Activated T-cell treated with anti-CD3 and anti-CD28 coated beads, Interleukin-2, amount 50 U/mL, for 24 hours (primary cell): ENCODE results near the gene SP5.
"Not testable (repeated sequence)": the region's sequence is repeated elsewhere in the genome, so short reads cannot be mapped to it uniquely, and the experiment has no call there.

Source experiments
- DNase-seq: peaks from one replicate; pipeline ENCODE4 v3.0.0-alpha.2; 2020
- H3K27ac Mint-ChIP-seq: 2 replicates; pipeline ENCODE4 v1.8.0; 2020; ENCODE audit warnings: mild to moderate bottlenecking, mixed read lengths
- H3K27me3 Mint-ChIP-seq: 2 replicates; pipeline ENCODE4 v1.8.0; 2020; ENCODE audit warnings: mixed read lengths
- H3K36me3 Mint-ChIP-seq: 2 replicates; pipeline ENCODE4 v1.8.0; 2020; ENCODE audit warnings: low read depth, mixed read lengths
- H3K4me1 Mint-ChIP-seq: 2 replicates; pipeline ENCODE4 v1.8.0; 2020; ENCODE audit warnings: low read depth, mixed read lengths
- H3K4me3 Mint-ChIP-seq: 2 replicates; pipeline ENCODE4 v1.8.0; 2020; ENCODE audit warnings: mild to moderate bottlenecking, moderate library complexity, mixed read lengths
- H3K9me3 Mint-ChIP-seq: 2 replicates; pipeline ENCODE4 v1.8.0; 2020; ENCODE audit warnings: mixed read lengths

The SP5 gene

GRCh38 chr2:170739507-170740046 is 24.4 kb downstream of the SP5 start:
- Mint-ChIP-seq H3K27ac (no peak overlapping the region), H3K27me3 (peaks cover 27% of the 10 kb centered on the region), H3K4me1 (no peaks in the 10 kb centered on the region), H3K4me3 (no peak overlapping the region), H3K9me3 (no peaks in the 10 kb centered on the region), H3K36me3 (no peaks in the 10 kb centered on the region)
- no peak for DNase-seq

- no peaks in the 10 kb centered on the region for H3K4me1 Mint-ChIP-seq
- H3K27me3 Mint-ChIP-seq, result peaks cover 34% of the 10 kb centered on the region
- no peak overlapping the region for H3K27ac Mint-ChIP-seq
- no peak for DNase-seq
- no peak overlapping the region for H3K4me3 Mint-ChIP-seq
- H3K36me3 Mint-ChIP-seq, result no peaks in the 10 kb centered on the region
- H3K9me3 Mint-ChIP-seq, result no peaks in the 10 kb centered on the region
Observed at GRCh38 chr2:170740660-170741059, 25.5 kb downstream of the SP5 start.

- H3K27me3 Mint-ChIP-seq, result peaks cover 34% of the 10 kb centered on the region
- no peak for DNase-seq
- no peaks in the 10 kb centered on the region for H3K4me1 Mint-ChIP-seq
- no peak overlapping the region for H3K27ac Mint-ChIP-seq
- H3K36me3 Mint-ChIP-seq, result no peaks in the 10 kb centered on the region
- H3K9me3 Mint-ChIP-seq, result no peaks in the 10 kb centered on the region
- no peak overlapping the region for H3K4me3 Mint-ChIP-seq
Observed at GRCh38 chr2:170742000-170742399, 26.9 kb downstream of the SP5 start.

GRCh38 chr2:170742896-170743529 is 27.9 kb downstream of the SP5 start:
- no peak for DNase-seq
- peaks cover 41% of the 10 kb centered on the region for H3K27me3 Mint-ChIP-seq
- H3K27ac Mint-ChIP-seq, result no peak overlapping the region
- H3K4me3 Mint-ChIP-seq, result no peak overlapping the region
- H3K4me1 Mint-ChIP-seq, result no peaks in the 10 kb centered on the region
- no peaks in the 10 kb centered on the region for H3K9me3 Mint-ChIP-seq
- no peaks in the 10 kb centered on the region for H3K36me3 Mint-ChIP-seq

DNA sequence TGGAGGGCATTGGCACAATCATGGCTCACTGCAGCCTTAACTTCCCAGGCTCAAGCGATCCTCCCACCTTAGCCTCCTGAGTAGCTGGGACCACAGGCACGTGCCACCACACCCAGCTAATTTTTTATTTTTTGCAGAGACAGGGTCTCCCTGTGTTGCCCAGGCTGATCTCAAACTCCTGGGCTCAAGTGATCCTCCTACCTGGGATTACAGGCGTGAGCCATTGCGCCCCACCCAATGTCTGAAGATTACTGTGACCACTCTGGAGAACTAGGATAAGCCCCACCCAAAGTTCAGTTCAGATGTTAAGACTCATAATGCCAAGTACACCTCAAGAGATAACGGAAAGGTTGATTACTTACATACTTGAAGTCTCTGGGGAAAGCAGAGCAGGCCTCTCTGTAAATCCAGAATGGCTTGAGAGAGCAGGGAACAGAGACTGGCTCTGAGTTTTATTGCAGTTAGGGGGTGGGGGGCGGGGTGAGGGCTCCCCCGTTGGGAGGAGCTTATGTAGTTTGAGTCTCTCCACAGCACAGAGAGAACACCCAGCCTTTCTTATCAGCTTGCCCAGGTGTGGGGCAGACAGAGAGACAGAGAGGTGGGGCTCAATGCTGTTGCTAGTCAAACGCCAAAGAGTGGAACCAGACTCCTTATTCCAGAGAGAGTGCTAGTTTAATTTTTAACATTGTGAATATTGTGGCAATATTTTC is 28.5 kb downstream of the SP5 start:
- Mint-ChIP-seq H3K27me3 (peaks cover 40% of the 10 kb centered on the region), H3K4me3 (no peak overlapping the region), H3K36me3 (no peaks in the 10 kb centered on the region), H3K27ac (no peak overlapping the region), H3K4me1 (no peaks in the 10 kb centered on the region), H3K9me3 (no peaks in the 10 kb centered on the region)
- no peak for DNase-seq

- no peak overlapping the region for H3K27ac Mint-ChIP-seq
- peaks cover 37% of the 10 kb centered on the region for H3K27me3 Mint-ChIP-seq
- H3K9me3 Mint-ChIP-seq, result no peaks in the 10 kb centered on the region
- H3K36me3 Mint-ChIP-seq, result no peaks in the 10 kb centered on the region
- DNase-seq, result no peak
- no peak overlapping the region for H3K4me3 Mint-ChIP-seq
- H3K4me1 Mint-ChIP-seq, result no peaks in the 10 kb centered on the region
Observed at GRCh38 chr2:170744248-170745002, 29.3 kb downstream of the SP5 start.

DNA sequence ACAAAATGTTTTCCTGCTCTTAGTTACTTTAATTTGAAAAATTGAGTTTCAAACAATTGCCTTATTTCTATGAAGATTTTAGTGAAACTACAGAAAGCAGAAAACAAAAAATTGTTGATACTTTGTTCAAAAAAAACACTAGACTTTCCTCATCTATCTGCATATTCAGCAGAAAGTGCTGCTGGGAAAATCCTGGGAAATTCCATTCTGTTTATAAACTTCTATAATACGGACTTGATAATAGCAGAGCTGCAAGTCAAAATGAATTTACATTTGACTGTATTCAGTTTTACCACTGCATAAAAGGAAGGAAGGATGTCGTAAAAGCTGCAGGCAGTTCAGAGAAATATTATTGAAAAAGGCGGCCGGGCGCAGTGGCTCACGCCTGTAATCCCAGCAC is 30.2 kb downstream of the SP5 start:
- Mint-ChIP-seq H3K4me1 (no peaks in the 10 kb centered on the region), H3K27me3 (peaks cover 38% of the 10 kb centered on the region), H3K36me3 (no peaks in the 10 kb centered on the region), H3K9me3 (no peaks in the 10 kb centered on the region), H3K4me3 (no peak overlapping the region), H3K27ac (no peak overlapping the region)
- DNase-seq, result no peak

DNA sequence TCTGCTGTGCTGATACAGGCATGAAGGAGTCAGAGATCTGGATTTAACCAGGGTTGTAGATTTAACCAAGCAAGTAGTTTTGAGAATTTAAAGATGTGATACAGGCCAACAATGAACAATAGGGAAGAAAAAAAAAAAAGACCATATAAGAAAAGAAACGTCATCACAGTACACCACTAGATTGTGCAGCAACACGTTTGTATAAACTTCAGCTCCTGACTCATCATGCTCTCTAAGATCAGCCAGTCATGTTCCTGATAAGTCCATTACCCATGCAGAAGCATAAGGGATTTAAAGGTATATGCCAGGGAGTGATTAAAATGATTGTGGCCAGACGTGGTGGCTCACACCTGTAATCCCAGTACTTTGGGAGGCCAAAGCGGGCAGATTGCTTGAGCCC is 32.8 kb downstream of the SP5 start:
- no peaks in the 10 kb centered on the region for H3K36me3 Mint-ChIP-seq
- DNase-seq, result no peak
- H3K9me3 Mint-ChIP-seq, result no peaks in the 10 kb centered on the region

GRCh38 chr2:170751555-170751954 is 36.4 kb downstream of the SP5 start:
- H3K36me3 Mint-ChIP-seq, DNase-seq, H3K4me1 Mint-ChIP-seq, H3K9me3 Mint-ChIP-seq, H3K4me3 Mint-ChIP-seq, H3K27ac Mint-ChIP-seq: not testable (repeated sequence)
- peaks cover 17% of the 10 kb centered on the region for H3K27me3 Mint-ChIP-seq

More for the DNA sequence above, 32.8 kb downstream of the SP5 start:
- Mint-ChIP-seq H3K4me3 (no peak overlapping the region), H3K27me3 (peaks cover 39% of the 10 kb centered on the region), H3K4me1 (no peaks in the 10 kb centered on the region), H3K27ac (no peak overlapping the region)

GRCh38 chr2:170761572-170761971 is 46.4 kb downstream of the SP5 start:
- Mint-ChIP-seq H3K9me3 (no peaks in the 10 kb centered on the region), H3K27ac (no peak overlapping the region), H3K36me3 (no peaks in the 10 kb centered on the region), H3K27me3 (peaks cover 4% of the 10 kb centered on the region), H3K4me1 (peaks cover 3% of the 10 kb centered on the region), H3K4me3 (no peak overlapping the region)
- no peak for DNase-seq

GRCh38 chr2:170762760-170763159 is 47.6 kb downstream of the SP5 start:
- H3K27me3 Mint-ChIP-seq, result peaks cover 7% of the 10 kb centered on the region
- no peaks in the 10 kb centered on the region for H3K36me3 Mint-ChIP-seq
- H3K4me1 Mint-ChIP-seq, result peaks cover 6% of the 10 kb centered on the region
- H3K4me3 Mint-ChIP-seq, result no peak overlapping the region
- DNase-seq, result no peak
- H3K27ac Mint-ChIP-seq, result no peak overlapping the region
- no peaks in the 10 kb centered on the region for H3K9me3 Mint-ChIP-seq

GRCh38 chr2:170763232-170763631 is 48.1 kb downstream of the SP5 start:
- Mint-ChIP-seq H3K27ac (no peak overlapping the region), H3K9me3 (no peaks in the 10 kb centered on the region), H3K36me3 (no peaks in the 10 kb centered on the region)

DNA sequence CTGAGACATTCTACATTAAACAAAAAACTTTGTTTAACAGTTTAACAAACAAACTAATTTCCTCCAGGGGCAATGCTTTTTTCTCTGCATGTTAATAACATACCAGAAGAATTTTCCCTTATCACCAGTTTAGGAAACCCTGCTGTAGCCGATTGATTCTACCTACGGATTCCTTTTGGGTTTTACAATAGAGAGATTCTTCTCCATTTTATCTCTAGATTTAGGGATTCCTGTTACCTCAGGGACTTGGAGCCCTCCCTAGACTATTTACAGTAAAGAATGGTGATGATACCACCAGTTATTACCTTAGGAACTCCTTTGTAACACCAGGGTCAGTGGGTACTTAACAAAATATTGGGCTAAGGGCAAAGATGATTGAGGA is 49.7 kb downstream of the SP5 start:
- peaks cover 11% of the 10 kb centered on the region for H3K27me3 Mint-ChIP-seq
- peaks cover 12% of the 10 kb centered on the region for H3K4me1 Mint-ChIP-seq
- no peaks in the 10 kb centered on the region for H3K36me3 Mint-ChIP-seq
- DNase-seq, result no peak
- no peaks in the 10 kb centered on the region for H3K9me3 Mint-ChIP-seq
- no peak overlapping the region for H3K27ac Mint-ChIP-seq
- H3K4me3 Mint-ChIP-seq, result no peak overlapping the region

More at GRCh38 chr2:170763232-170763631, 48.1 kb downstream of the SP5 start:
- H3K27me3 Mint-ChIP-seq, result peaks cover 7% of the 10 kb centered on the region
- no peak for DNase-seq
- H3K4me3 Mint-ChIP-seq, result no peak overlapping the region
- H3K4me1 Mint-ChIP-seq, result peaks cover 6% of the 10 kb centered on the region

- no peak for DNase-seq
Observed at GRCh38 chr2:170766693-170767092, 51.6 kb downstream of the SP5 start.

More at GRCh38 chr2:170766693-170767092, 51.6 kb downstream of the SP5 start:
- no peak overlapping the region for H3K27ac Mint-ChIP-seq
- H3K36me3 Mint-ChIP-seq, result no peaks in the 10 kb centered on the region
- peaks cover 16% of the 10 kb centered on the region for H3K27me3 Mint-ChIP-seq
- no peak overlapping the region for H3K4me3 Mint-ChIP-seq
- H3K9me3 Mint-ChIP-seq, result no peaks in the 10 kb centered on the region
- H3K4me1 Mint-ChIP-seq, result peaks cover 22% of the 10 kb centered on the region
